GM21515 (cell line): ENCODE measurements around the gene PRKCB.
"Not testable (repeated sequence)": the region's sequence is repeated elsewhere in the genome, so short reads cannot be mapped to it uniquely, and the experiment has no call there.

Source experiments
- ATAC-seq: cut with Tn5 transposase; IDR thresholded peaks from one replicate; pipeline ENCODE4 v1.9.1; 2021; ENCODE audit not compliant: unreplicated experiment

PRKCB gene

DNA sequence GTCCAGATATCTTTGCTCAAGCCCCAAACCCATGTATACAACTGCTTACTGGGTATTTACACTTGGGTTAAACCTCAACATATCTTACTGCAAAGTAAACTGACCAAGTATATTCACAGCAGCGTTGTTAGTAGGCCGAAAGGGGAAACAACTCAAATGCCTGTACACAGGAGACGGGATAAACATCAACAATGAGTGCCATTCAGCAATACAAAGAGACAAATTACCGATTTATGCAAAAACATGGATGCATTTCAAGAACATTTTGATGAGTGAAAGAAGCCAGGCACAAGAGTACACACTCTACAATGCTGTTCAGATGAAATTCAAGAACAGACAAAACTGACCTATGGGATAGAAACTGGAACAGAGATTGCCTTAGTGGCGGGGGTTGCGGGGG, 284.0 kb downstream of the PRKCB start:
- no peak for ATAC-seq

DNA sequence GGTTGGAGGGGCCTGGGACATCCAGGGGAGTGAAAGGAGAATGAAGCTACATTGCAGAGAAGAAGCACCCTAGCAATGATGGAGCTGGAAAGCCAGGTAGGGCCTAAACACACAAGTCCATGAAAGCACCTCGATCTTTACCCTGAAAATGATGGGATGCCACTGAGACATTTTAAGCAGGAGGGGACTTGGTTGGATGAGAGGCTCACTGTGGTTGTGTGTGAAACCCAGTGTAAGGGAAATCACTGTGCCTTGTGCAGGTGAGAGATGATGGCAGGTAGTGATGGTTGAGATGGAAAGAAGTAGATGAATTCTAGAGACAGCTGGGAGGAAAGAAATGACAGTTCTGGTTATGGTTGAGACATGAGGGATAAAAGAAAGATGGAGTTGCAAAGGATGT, 287.5 kb downstream of the PRKCB start:
- ATAC-seq: no peak

DNA sequence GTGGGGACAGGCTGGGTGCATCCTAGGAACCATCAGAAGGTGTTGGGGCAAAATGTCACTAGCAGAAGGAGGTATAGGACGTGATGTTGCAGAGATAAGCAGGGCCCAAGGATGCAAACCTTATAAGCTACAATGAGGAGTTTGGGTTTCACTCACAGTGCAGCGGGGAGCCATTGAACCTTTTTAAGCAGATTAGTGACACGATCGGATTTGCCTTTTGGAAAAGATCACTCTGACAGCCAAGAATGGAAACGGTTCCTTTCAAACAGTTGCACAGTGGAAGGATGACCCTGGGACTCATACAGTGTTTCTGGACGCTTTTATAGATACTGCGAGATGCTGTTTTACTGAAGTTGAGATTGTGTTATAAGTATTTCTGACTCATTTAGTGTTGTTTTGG, 288.5 kb downstream of the PRKCB start:
- no peak for ATAC-seq

DNA sequence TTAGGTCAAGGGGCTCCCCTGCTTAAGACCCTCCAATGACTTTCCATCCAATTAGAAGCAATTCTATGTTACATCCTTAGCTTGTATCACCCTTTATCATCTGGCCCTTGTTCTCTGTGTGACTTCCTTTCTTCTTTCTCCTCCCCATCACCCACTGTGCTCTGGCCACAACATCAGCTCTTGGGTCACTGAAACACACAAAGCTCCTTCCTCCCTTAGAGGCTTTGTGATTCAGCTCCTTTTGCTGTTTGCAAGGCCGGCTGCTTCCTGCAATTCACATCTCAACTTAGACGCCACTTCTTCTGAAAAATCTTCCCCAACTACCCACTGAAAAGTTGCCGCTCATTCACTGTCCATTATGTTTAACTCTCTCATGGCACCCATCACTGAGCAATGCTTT, 289.4 kb downstream of the PRKCB start:
- no peak for ATAC-seq

DNA sequence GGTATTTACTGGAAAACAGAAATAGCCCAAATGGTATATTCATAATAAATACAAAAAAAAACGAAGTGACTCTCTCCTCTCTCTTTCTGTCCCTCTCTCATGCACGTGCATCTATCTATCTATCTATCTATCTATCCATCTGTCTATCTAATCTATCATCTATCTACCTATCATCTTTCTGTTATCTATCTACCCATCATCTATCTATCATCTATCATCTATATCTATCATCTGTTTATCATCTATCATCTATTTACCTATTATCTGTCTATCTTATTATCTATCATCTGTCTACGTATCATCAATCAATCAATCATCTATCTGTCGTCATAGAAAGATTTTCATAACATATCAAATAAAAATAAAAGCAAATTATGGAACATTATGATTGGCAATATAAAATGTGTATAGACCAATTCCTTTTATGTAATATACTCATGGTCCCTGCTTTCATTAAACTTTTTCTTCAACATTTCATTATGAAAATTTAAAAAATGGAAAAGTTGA, 293.7 kb downstream of the PRKCB start:
- ATAC-seq: no peak

DNA sequence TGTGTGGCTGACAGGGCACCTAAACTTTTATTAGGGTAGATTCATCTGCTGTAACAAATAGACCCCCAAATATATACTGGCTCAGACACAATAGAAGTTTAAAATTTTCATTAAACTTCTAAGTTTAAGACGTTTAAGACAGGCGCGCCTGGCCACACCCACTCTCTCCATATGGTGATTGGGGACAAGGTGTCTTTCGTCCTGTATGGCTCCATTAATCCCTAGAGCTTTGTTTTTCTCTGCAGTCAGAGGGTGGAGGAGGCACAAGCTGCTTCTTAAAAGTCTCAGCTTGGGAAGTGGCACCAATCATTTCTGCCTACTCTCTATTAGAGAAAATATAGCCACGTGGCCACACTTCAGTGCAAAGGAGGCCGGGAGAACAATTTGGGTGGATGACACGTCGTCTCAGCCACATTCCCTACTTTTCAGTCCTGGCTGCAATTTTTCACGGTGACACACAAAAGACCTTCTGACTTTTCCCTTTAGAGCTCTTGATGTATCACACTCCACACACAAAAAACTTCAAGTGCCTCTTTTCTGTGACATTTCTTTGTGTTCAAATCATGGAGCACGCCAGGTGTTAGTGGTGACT, 294.8 kb downstream of the PRKCB start:
- no peak for ATAC-seq

DNA sequence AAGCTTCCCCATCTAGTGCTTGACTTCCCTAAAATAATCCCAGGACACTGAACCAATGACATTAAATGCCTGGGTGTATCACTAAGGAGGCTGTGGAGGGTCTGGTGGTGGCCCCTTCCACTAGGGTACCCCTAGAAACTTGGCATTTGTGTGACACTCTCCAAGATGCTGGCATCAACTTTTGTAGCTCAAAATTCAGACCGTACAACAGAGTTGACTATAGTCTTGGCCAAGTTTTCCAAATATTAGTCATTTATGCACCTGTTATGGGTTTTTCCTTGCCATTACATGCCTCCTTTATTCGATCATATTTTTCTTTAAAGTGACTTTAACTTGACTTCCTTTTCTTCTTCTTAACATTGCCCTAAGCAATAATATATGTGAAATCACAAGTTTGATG, 295.5 kb downstream of the PRKCB start:
- ATAC-seq: no peak

DNA sequence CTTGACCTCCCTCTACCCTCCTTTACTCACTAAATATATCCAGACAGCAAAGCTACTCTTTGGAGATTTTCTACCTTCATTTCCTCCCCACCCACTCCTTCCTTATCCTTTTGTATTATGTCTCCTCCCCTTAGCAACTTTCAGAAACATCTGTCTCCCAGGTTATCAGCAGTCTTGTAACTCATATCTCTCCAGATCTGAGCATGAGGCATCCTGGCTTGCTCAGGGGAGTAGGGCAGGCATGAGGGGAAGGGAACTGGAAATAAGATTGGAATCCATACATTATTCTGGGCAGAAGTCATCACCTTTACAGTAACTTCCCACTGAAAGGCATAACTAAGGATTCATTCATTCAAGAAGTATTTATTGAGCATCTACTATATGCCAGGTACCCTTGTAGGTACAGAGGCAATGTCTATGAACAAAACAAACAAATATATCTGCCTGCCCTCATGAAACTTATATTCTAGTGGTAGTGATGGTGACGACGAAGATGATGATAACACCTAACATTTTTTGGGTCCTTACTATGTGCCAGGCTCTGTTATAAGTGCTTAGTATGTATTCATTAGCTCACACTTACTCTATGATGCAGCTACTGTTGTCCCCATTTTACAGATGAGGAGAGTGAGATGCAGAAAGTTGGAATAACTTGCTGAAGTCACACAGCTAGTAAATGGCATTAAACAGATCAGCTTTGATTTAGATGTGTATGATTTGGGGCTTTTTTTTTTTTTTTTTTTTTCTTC, 296.4 kb downstream of the PRKCB start:
- no peak for ATAC-seq

DNA sequence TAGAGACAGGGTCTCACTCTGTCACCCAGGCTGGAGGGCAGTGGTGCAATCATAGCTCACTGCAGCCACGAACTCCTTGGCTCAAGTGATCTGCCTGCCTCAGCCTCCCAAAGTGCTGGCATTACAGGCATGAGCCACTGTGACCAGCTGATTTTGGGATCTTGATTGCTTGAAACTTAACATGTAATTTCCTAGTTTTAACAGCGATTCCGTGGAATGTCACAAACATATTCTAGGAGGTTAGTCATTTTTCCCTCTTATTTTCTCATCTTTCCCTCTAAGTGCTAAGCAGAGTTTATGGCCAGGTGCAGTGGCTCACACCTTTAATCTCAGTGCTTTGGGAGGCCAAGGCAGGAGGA, 297.0 kb downstream of the PRKCB start:
- ATAC-seq: no peak

DNA sequence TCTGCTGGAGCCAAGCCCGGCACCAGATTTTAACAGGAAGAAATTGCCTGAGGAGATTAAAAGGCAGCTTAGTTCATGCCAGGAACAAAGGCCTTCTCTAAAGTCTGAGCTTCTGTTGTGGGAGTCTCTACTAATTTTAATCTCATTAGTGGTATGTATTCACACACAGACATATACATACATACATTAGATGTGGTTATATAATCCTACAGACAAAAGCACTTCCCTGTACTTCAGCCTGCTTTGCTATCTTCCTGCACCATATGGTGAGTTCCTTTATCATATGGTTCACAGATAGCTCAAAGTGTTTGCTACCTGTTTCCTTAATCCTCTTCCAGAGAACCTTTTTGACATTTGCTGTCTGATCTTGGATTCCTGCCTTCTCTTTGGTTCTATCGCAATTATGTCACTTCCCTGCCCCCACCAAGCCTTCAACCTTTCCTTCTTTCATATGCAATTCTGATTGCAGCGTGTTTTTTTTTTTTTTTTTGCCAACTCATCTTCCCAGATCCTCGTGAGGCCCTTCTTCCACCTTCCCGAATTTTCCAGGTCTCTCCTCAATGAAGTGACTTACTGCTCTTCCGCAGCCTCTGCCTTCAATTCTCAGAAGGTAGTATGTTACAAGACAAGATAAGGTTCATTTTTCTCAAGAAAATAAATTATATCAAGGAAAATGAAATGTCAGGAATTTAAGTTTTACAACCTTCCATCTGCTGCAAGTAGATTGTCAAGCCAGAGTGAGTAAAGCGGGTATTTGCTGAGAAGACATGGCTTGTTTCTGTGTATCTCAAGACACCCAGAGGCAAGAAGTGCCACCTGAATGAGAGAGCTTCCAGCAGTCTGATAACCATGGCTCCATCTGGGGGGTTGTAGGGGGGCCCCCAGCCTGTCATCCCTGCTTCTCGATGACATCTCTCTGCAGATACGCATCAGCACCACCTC, 300.1 kb downstream of the PRKCB start:
- no peak for ATAC-seq

DNA sequence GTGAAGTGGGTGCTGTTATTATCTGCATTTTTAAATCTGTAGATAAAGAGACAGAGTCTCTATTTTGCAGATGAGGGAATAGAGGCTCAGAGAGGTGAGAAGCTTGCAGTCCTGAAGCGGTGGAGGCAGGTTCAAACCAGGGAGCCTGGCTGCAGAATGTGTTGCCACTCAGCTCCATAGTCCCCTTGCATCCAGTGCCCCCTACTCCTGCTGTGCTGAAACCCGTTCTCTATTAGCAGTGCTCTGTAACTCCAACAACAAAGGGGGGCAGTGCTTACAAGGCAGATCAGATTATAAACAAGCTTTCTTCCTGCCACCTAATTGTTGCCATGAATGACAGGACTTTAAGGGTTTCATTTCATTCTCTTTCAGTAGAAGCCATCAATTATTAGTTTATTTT, 302.2 kb downstream of the PRKCB start:
- ATAC-seq: no peak

DNA sequence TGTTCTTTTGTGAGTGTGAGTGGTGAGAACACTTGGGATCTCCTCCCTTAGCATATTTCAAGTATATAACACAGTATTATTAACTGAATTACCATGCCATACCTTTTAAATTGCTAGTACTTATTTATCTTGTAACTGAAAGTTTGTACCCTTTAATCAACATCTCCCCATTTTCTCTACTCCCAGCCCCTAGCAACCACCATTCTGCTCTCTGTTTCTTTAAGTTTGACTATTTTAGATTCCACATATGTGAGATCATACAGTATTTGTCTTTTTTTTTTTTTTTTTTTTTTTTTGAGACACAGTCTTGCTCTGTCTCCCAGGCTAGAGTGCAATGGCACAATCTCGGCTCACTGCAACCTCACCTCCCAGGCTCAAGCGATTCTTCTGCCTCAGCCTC, 302.8 kb downstream of the PRKCB start:
- ATAC-seq: no peak

DNA sequence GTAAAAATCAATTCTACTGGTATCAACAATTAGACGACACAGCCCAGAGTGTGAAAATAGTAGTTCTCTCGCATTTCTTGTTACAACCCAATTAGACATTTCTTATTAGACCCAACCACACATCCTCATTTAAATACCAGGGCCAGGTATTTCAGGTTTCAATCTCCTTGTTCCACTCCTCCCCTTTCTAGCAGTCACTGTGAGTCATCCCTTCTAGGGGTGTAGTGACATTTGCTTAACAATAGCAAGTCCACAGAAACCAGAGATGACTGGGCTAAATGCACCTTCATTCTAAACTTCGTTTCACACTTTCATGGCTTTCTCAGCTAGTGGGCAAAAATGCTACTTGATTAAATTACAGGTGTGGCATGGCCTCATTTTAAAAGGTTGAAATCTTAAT, 303.5 kb downstream of the PRKCB start:
- no peak for ATAC-seq

DNA sequence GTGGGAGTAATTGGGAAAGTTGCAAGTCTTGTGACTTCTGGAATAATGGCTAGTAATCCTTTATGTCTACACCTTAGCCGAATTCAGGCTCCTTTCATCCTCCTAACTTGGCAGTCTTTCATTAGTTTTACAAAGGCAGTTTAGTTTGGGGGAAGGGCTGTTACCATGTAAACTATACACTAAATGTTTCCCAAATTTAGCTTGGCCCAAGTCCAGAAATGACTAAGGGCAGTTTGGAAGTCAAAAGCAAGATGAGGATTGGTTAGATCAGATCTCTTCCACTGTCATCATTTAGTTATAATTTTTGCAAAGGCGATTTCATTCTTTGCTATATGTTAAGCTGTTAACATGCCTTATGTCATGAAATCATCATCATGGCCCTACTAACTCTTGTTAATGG, 304.9 kb downstream of the PRKCB start:
- ATAC-seq: no peak

DNA sequence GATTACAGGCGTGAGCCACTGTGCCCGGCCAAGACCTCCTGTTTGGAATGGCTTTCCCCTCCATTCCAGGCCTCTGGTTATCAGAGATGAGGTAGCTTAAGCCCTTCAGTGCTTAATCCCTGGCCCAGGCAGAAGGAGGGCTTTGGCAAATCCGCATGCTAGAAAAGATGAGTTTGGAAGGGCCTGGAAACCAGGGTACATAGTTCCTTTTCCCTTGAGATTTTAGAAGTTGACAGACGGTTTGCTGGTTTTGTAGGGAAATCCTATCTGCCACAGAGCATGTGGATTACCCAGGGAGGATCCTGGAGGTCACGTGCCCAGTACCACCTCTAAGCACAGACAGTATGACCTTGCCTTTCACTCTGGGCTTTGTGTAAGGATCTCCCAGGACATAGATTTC, 305.7 kb downstream of the PRKCB start:
- ATAC-seq: no peak

DNA sequence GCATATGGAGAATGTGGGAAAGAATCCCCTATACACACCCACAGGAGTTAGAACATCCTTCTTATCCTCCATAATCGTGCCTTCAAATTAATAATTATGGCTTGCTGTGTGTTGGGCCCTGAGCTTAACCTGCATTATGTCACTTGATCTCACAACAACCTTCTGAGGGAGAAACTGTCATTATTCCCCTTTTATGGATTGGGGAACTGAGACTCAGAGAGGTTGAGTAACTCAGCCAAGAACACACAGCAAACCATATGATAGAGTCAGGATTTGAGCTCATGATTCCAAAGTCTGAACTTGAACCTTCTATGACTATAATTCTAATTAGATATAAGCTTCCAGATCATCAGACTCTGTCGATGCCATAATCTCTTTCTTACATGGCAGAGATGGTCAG, 306.1 kb downstream of the PRKCB start:
- no peak for ATAC-seq

DNA sequence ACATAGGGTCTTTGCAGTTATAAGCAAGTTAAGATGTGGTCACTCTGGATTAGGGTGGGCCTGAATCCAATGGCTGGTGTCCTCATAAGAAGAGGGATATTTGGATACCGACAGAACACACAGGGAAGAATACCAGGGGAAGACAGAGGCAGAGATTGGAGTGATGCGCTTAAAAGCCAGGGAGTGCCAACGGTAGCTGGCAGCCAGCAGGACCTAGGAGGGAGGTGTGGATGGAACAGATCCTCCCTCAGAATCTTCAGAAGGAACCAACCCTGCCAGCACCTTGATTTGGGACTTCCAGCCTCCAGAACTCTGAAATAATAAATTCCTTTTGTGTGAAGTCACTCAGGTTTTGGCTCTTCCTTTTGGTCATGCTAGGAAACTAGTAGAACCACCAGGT, 310.1 kb downstream of the PRKCB start:
- no peak for ATAC-seq

DNA sequence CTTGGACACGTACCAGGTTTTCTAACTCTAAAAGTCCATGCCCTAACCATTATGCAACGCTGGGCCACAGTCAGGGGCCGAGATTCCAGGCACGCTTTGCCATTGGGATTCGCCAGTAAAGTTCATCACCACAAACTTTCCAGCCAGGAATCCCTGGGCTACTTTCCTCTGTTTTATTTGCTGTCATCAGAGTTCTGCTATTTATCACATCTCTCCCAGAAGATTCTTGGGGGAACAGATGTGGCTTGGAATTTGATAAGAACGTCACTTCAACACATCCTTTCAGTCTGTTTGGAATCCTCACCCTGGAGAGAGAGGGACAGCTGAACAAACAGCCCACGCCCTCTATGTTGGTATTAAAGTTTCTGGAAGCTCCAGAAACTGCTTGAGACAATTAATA, 310.7 kb downstream of the PRKCB start:
- no peak for ATAC-seq

DNA sequence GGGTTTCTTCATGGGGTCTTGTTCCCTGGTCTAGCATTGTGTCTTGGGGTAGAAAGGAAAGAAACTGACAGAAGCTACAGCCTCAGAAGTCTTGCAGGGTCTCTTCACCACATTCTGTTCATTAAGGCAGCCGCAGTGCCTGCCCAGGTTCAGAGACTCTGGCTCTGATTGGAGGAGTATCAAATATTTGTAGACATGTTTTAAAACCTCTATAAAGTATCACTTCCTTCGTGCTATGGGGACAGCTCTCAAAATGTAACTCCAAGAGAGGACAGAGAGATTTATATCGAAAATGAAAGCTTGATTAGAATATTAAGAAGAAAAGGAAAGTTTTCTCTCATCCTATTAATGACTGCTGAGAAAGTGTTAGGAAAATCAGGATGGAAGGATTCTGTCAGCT, 313.3 kb downstream of the PRKCB start:
- ATAC-seq: no peak

DNA sequence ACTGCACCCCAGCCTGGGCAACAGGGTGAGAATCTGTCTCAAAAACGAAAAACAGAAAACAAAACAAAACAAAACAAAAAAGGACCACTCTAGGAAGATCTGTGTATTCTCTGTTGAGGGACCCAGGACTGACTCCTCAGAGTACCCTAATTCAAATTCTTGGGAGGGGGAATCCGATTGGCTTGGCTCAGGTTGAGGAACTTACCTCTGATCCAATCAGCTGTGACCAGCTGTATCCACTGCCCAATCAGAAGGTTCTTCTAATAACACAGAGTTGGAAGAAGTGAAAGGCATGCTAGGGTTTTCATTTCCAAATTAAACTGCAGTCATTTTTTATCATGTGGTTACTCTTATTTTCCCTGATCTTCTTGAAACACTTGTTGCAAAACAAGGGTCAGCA, 314.5 kb downstream of the PRKCB start:
- ATAC-seq: no peak

DNA sequence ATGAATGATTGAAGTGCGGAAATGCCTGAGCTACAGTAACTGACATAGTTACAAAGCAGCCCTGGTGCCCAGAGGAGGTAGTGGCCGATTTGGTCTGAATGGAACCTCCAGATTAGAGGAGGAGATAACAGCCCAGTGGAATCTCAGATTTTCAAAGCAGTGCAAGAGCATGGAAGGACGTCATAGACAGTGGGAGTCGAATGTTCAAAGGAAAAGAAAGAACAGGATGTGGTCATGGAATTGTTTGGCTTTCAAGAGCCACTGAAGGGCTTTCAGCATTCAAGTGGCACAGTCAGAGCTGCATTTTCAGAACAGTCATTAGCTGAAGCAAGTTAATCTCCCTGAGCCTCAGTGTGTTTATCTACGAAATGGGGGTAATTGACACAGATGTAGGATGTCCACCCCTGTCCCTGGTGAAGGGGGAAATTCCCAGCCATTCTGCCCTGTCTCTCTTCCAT, 315.7 kb downstream of the PRKCB start:
- no peak for ATAC-seq

DNA sequence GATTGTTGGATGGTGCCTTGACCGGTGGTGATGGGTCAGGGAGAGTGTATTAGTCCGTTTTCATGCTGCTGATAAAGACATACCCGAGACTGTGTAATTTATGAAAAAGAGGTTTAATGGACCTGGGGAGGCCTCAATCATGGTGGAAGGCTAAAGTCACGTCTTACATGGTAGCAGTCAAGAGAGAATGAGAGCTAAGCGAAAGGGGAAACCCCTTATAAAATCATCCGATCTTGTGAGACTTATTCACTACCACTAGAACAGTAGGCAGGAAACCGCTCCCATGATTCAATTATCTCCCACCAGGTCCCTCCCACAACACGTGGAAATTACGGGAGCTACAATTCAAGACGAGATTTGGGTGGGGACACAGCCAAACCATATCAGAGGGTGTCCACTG, 316.3 kb downstream of the PRKCB start:
- not testable (repeated sequence) for ATAC-seq
